ENCODE measurements around the gene PRKCE.

DNA sequence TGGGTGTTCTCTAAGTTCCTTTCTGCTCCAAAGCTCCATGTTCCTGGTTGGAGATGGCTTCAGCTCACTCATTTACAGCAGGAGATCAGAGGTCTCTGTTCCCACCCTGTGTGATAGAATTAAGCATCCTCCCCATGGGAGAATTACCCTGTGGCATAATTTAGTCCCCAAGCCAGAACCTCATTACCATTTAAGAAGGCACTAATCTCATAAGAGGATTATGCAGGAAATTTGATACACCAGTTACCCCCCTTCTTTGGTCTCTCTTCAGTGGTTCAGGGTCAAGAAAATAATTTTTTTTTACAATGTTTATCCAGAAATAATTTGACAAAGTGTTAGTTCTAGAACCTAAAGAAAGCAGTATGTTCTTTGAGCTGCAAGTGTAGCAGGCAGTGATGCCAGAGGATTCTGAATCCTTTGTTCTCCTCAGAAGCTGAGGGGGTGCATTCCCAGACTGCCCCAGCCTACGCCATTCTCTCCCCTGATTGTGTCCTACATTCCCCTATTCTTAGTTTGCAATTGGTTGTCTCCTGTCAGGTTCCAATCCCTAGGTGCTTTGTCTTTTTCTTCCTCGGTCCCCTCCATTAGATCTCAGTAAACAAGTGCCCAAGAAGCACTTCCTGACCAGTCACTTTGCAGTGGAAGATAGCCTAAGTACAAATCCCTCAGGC lies 163.6 kb downstream of the PRKCE start:
- TF ChIP-seq POLR2A (IDR thresholded peaks at IDR 0.05; ENCODE audit: low read depth, low read length) (no peak), POLR2AphosphoS5 (IDR thresholded peaks at IDR 0.05; ENCODE audit: low read depth, low read length) (no peak)
